GM19397 (cell line): Measurements from ENCODE around the gene NT5DC2.
A peak's percentile ranks its signal among the peaks of the same experiment; 100 is the strongest.
"Not testable (repeated sequence)": the region's sequence is repeated elsewhere in the genome, so short reads cannot be mapped to it uniquely, and the experiment has no call there.

Experiments
- ATAC-seq: cut with Tn5 transposase; IDR thresholded peaks from one replicate; pipeline ENCODE4 v1.9.1; 2021; ENCODE audit warnings: mild to moderate bottlenecking, moderate library complexity; ENCODE audit not compliant: unreplicated experiment

NT5DC2 gene

GRCh38 chr3:52537726-52538421 lies 4.2 kb upstream of the NT5DC2 start:
- no peak for ATAC-seq

GRCh38 chr3:52537165-52537620 lies 3.5 kb upstream of the NT5DC2 start:
- ATAC-seq: no peak

GRCh38 chr3:52536369-52537164 lies 2.9 kb upstream of the NT5DC2 start, which contains the start of gene UQCC5:
Gene UQCC5, plus strand, starts transcription at chr3:52536605. Its CDS starts 151 bp downstream, at chr3:52536756.
- peak; percentile 87 for ATAC-seq

GRCh38 chr3:52536112-52536368 lies 2.4 kb upstream of the NT5DC2 start:
- no peak for ATAC-seq

GRCh38 chr3:52535411-52536111 lies 1.9 kb upstream of the NT5DC2 start:
- no peak for ATAC-seq

GRCh38 chr3:52534281-52535183 lies 875 bp upstream of the NT5DC2 start:
- no peak for ATAC-seq

- ATAC-seq: peak; percentile 4
These were observed 627 bp downstream of the NT5DC2 start for GRCh38 chr3:52532838-52533622.

- no peak for ATAC-seq
These were observed 1.2 kb downstream of the NT5DC2 start for GRCh38 chr3:52532517-52532837.

GRCh38 chr3:52531860-52532516 lies 1.7 kb downstream of the NT5DC2 start:
- no peak for ATAC-seq

- ATAC-seq: no peak
These were observed 2.5 kb downstream of the NT5DC2 start for GRCh38 chr3:52530918-52531826.

- no peak for ATAC-seq
These were observed 4.0 kb downstream of the NT5DC2 start for GRCh38 chr3:52529376-52530333.

- no peak for ATAC-seq
These were observed 4.9 kb downstream of the NT5DC2 start for GRCh38 chr3:52528586-52529375.

GRCh38 chr3:52527732-52528585 lies 5.7 kb downstream of the NT5DC2 start:
- ATAC-seq: no peak

GRCh38 chr3:52527039-52527731 lies 6.5 kb downstream of the NT5DC2 start:
- no peak for ATAC-seq

GRCh38 chr3:52526671-52527038 lies 7.0 kb downstream of the NT5DC2 start:
- ATAC-seq: not testable (repeated sequence)
